HG03432 (cell line): ENCODE data around the gene PRKRIP1.
"Not testable (repeated sequence)": the region's sequence is repeated elsewhere in the genome, so short reads cannot be mapped to it uniquely, and the experiment has no call there.

Experiments
- ATAC-seq: cut with Tn5 transposase; IDR thresholded peaks from one replicate; pipeline ENCODE4 v1.9.1; 2021; ENCODE audit warnings: mild to moderate bottlenecking, moderate library complexity; ENCODE audit not compliant: unreplicated experiment

PRKRIP1 gene, protein sequence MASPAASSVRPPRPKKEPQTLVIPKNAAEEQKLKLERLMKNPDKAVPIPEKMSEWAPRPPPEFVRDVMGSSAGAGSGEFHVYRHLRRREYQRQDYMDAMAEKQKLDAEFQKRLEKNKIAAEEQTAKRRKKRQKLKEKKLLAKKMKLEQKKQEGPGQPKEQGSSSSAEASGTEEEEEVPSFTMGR

DNA sequence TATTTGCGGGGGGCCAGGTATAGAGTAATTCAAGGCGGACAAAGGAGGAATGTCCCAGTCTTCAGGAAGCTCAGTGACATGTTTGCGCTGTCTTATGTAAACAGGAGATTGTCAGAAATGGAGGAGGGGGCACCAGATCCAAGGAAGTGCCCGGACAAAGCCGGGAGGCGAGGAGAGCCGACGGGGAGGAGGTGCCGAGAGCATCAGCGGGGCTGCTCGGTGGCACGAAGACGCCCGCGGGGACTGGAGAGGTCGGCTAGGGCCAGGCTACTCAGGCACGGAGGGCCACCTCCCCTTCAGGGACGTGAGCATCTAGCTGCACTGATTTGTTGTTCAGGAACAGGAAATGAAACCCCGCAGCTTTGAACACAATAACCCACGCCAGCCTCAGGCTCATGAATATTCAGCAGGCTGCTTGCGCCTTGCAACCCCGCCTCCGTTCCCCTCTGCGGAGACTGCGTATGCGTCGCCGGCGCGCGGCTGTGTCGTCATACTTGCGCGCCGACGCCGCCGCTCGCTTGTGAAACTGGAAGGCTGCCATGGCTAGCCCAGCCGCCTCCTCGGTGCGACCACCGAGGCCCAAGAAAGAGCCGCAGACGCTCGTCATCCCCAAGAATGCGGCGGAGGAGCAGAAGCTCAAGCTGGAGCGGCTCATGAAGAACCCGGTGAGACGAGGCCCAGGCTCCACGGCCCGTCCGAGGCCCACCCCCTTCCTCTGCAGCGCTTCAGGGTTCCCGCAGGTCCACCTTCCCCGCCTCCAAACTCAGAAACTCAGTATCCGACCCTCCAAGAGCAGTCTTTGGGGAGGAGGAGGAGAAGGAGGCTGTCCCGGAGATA lies at the start of gene PRKRIP1:
Gene PRKRIP1, plus strand, starts transcription at position 491 of the 837 bp plus-strand sequence. Its CDS starts 49 bp downstream, at position 540.
- ATAC-seq: peak; percentile 95

DNA sequence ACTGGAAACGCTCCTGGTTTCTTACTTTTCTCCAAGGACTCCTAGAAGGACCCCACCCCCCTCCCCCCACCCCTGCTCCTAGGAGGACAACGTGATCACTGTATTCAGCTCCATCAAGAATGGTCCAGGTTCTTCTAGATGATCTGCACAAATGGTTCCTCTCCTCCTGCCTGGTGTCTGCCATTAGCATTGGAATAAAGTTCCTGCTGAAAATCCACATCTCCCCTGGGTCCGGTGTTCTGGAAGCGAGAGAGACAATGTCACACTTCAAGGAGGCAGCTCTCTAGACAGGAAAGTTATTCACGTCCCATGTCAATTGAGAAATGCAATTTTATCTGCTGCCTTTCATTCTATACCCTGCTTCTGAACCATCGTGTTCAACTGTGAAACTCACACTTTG lies 49.2 kb upstream of the PRKRIP1 start:
- ATAC-seq: not testable (repeated sequence)

DNA sequence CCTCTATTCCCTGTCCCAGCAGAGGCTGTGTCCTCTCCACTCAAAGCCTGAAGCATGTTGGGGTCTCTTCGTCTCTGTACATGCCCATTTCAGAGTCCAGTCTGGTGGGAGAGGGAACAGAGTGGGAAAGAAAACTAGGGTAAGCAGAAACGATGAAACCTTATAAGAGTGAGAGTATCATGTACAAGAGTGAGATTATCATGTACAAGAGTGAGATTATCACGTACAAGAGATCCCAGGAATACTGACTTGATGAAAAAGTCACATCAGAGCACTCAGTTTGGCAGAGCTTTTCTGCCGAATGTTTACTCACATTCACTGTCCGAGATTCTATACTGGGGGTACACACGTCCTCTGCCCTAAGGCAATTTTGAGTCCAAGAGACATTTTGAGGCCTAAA lies 39.8 kb upstream of the PRKRIP1 start, which contains the start of gene SPDYE6:
Gene SPDYE6, minus strand, starts transcription at position 101 of the 400 bp plus-strand sequence. CDS start 421 bp downstream, outside the sequence.
- ATAC-seq: not testable (repeated sequence)

DNA sequence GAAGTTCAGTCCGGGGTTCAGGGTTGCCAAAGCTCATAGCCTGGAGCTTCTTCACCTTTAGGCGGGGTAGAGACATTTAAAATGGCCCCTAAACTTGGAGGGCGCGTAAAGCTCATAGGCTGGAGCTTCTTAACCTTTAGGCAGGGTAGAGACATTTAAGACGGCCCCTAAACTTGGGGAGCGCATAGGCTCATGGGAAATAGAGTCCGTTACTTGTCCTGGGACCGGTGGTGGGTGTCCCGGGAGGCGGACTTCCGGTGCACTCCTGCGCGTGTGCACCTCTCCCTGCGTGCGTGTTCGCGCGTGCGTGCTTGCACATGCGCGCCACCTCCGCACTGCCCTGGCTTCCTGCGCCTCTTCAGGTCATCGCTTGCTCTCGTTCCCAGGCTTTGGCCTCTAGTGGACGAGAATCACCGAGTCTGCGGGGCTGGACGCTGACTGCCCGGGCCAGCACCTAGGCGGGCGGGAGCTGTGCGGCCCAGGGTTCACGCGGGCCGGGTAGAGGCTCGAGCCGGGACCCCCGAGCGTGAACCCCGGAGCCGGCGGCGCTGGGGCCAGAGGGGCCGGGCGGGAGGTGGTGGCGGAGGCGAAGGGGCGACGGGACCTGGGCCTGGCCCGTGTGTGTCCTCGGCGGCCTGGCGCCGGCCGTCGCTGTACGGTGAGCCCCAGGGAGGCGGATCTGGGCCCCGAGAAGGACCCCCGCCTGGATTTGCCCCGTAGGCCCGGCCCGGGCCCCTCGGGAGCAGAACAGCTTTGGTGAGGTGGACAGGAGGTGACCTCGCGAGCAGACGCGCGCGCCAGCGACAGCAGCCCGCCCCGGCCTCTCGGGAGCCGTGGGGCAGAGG lies 32.4 kb upstream of the PRKRIP1 start:
- peak; percentile 98 for ATAC-seq

DNA sequence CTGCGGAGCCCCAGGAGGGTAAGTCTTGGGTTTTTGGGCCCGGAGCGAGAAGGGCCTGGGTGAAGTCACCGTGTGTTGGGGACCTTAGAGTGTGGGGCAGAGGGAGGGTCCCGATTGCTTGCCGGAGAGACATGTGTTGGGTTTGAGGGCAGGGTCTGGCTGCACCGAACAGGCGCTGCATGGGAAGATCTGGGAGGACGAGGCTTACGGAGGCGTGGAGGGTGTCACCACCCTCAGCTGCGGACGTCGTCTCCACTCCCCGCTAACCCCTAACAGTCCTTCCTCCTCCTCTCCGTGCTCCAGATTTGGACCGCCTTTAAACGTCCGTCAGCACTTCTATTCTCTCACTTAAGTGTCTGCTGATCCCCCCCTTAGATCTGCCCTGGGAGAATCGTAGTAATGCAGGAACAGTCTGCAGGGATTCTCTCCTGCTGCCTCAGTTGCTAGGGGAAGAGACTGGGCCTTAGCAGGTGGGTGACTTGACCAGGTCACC lies 31.7 kb upstream of the PRKRIP1 start:
- not testable (repeated sequence) for ATAC-seq

DNA sequence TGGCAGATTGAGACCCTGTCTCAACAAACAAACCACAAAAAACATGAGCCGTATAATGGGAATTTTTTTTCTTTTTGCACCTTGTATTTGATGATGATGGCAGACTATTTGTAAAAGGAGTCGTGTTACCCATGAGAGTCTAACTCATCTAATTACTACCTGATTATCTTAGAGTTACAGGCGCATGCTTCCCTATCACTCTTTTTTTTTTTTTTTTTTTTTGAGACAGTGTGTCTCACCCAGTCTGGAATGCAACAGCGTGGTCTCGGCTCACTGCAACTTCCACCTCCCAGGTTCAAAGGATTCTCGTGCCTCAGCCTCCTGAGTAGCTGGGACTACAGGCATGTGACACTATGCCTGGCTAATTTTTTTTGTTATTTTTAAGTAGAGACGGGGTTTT lies 30.8 kb upstream of the PRKRIP1 start:
- ATAC-seq: not testable (repeated sequence)

DNA sequence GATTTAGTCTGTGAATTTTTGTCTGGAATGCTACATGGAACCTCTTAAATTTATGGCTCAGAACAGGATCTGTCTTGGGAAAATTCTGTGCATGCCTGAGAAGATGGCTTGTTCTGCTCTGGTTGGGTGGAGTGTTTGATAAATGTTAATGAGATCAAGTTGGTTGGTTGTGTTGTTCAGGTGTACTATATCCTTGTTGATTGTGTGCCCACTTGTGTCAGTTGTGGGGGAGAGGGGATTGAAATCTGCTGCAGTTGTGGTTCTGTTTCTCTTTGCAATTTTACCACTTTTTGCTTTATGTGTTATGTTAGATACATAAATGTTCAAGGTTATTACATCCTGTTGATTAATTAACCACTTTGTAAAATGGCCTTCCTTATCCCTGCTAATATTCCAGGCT lies 26.1 kb upstream of the PRKRIP1 start:
- ATAC-seq: not testable (repeated sequence)

DNA sequence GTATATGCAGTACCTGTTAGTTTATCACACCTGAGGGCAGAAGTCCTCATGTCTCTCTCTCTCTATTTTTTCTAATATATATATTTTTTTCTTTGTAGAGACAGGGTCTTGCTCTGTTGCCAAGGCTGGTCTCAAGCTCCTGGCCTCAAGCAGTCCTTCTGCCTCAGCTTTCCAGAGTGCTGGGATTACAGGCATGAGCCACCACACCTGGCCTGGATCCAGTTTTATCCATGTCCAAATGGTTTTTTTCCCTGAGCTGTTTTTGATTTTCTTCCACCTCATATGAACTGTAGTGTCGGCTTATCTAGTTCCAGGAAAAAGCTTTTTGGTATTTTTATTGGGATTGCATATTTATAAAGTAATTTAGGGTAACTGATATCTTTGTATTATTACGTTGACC lies 23.4 kb upstream of the PRKRIP1 start:
- ATAC-seq: not testable (repeated sequence)

DNA sequence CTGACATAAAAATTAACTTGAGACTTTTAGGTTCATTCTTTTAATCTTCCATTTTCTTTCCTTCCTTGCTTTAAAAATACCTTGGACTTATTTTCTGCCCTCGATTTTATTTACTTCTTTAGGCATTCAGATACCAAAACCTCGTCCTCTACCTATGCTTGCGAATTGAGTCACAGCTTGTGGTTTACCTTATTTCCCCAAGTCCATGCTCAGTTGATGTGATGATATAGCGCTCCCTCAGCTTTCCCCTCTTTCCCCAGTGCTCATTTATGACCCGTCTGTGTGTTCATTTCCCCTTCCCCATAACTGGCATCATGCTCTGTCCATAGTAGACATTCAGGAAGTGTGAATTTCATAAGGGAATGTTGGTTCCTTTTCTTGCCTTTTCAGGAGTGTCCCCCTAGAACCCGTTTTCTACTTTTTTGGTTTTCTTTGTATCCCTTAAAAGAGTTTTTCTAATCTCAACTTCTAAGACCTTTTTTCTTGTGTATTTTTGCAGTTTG lies 19.1 kb upstream of the PRKRIP1 start:
- ATAC-seq: no peak

DNA sequence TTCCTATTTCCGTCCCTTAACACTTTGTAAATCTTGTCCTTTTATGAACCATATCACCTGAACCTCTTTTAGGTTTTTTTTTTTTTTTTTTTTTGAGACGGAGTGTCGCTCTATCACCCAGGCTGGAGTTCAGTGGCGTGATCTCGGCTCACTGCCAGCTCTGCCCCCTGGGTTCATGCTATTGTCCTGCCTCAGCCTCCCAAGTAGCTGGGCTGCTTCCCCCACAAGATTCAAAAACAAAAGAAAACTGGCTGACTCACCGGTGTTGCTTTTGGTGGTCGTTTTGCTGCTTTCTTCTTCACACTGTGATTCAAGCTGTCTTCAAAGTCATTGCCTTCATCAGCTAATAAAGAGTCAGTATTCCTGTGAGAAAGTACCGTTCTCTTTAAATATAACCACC lies 15.3 kb upstream of the PRKRIP1 start:
- not testable (repeated sequence) for ATAC-seq

DNA sequence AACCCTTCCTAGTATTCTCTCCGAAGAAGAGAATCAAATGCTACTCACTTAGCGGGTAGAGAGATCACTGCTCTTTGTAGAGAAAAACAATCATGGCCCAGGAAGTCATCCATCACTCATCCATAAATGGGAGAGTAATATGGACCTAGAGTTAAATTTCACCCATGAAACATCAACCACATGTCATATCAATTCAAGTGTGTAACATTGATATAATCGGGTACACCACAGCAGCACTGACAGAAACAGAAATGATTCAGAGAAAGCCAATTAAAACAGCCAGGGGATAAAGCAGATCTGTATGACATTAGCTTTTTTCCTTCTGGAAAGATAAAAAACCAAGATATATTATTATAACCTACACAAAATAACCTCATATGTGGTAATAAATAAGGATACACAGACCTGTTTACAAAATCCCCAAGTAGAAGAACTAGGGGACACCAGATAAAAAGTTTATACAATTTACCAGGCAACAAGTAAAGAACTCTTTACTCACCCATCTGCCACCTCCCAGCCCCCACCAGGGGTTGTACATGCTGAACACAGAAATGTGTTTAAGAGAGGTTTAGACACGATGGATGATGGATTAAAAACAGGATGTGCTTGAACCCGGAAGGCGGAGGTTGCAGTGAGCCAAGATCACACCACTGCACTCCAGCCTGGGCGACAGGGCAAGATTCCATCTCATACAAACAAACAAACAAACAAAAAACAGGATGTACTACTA lies 14.3 kb upstream of the PRKRIP1 start:
- not testable (repeated sequence) for ATAC-seq

DNA sequence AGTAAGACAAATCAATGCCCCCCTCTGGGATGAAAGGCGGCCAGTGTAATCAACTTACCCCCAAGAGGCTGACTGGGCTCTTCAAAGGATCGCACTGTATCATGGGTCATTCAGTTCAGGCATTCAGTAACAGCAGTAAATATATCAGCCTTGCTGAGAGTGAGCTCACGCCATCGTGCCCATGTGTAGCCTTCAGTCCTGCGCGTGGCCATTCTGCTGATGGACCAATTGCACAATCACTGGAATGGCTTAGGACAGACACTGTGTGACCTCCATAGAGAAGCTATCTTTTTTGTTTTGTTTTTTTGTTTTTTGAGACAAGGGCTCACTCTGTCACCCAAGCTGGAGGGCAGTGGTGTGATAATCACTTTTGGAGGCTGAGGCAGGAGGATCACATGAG lies 9.1 kb upstream of the PRKRIP1 start:
- ATAC-seq: no peak

DNA sequence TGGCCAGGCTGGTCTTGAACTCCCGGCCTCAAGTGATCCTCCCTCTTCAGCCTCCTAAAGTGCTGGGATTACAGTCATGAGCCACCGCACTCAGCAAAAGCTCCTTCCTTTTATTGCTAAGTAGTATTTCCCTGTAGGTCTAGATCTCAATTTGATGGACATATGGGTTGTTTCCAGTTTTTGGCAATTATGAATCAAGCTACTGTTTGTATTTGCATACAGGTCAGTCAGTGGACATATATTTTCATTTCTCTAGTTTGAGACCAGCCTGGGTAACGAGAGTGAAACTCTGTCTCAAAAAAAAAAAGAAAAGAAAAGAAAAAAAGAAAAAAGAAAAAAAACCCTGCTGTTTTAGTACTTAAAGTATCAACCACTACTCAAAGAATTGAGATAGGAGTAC lies 6.4 kb upstream of the PRKRIP1 start:
- no peak for ATAC-seq

DNA sequence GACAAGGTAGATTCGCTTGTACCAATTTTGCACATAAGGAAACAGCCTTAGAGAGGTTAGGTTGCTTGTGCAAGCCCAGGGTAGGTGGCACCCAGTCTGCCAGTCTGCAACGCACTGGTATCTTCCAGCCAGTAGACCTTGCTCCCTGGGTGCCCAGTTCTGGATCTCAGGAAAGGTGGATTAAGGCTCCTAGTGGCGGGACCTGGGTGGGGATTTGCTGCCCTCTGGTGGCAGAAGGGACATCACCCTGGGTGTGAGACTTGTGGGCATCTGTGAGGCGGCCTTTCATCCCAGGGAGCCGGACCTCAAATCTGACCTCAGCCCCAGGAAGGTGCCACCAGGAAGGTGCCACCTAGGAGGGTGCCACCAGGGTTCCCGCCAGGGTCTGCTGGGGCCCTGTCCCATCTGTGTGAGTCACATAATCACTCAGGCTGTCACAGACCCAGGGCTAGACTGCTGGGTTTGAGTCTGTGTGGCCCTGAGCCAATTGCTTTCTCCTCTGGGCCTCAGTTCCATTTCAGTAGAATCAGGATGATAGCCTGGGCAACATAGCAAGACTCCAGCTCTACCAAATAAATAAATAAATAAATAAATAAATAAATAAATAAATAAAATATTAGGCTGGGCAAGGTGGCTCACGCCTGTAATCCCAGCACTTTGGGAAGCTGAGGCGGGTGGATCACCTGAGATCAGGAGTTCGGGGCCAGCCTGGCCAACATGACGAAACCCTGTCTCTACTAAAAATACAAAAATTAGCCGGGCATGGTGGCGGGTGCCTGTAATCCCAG lies 5.3 kb upstream of the PRKRIP1 start:
- no peak for ATAC-seq

DNA sequence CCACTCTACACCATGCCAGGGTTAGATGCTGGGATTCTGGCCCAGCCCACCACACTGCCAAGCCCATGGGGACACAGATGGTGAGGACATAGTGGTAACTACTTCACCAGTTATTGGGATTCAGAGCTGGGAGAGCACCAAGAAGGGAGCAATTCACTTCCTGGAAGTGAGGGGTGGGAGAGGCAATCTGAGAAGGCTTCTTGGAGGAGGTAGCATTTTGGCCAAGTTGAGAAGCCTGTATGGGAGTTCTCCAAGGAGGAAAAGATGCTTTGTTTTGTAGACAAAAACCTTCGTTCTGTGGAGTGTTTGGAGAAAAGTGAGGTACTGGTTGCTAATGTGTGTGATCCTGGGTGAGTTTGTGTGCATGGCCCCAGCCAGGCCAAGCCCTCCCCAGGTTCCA lies 3.8 kb upstream of the PRKRIP1 start:
- no peak for ATAC-seq

DNA sequence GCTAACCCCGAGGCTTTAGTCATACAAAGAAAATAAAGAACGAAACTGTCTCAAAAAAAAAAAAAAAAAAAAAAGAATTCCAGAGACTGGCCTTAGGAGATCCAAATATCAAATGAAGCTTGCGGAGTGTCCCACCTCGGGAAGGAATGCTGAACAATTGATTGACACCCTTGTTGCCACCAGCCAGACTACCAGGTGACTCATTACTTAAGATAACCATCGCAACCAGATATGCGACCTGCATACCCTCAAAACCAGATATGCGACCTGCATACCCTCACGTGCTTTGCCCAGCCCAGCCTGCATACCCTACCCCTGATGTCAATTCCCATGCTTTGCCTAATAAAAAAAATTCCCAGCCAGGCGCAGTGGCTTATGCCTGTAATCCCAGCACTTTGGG lies 2.7 kb upstream of the PRKRIP1 start:
- no peak for ATAC-seq

DNA sequence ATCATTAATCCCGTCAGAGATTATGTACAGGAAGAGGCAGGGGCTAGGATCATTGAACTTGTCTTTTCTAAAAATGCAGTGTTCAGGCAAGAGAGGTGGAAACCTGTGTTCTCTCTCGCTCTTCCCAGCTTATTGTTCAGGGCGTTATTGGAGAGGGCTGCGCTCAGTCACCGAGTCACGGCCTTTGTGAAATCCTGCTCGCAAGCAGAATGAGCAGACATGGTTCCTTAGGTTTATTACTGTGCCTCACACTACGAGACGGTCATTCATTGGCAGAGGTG lies 631 bp upstream of the PRKRIP1 start:
- ATAC-seq: no peak

DNA sequence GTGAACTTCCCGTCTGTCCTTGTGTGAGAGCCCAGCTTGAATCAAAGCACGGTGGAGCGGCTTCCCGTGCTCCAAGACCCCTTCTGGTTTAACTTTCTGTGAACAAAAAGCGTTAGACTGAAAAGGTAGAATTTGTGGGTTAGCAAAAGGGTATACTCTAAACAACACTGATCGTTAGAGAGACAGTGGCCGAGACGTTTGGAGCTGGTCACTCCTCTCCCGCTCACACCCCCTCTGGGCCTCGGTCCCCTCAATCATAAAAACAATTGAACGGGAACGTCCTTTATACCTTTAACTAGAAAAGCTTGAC lies 502 bp downstream of the PRKRIP1 start:
- ATAC-seq: no peak

DNA sequence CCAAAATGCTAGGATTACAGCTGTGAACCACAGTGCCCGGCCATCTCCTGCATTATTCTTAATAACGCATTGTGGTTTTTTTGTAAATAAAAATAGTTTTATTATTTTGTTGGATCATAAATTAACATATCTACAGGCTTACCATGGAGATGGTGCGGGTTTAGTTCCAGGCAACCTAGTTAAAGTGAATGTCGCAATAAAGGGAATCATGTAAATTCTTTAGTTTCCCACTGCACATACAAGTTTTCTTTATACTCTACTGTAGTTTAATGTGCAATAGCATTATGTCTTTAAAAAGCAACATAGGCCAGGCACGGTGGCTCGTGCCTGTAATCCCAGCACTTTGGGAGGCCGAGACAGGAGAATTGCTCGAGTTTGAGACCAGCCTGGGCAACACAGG lies 2.4 kb downstream of the PRKRIP1 start:
- no peak for ATAC-seq

DNA sequence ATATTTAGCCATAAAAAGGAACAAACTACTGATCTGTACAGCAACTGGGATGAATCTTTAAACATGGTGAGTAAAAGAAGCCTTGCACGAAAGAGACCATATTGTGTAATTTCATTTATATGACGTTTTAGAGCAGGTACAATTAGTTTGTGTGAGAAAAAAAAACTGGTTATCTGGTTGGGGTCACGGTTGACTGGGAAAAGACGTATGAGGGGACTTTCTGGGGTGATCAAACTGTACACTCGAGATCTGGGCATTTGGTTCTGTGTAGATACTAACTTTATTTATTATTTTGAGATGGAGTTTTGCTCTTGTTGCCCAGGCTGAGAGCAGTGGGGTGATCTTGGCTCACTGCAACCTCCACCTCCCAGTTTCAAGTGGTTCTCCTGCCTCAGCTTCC lies 4.2 kb downstream of the PRKRIP1 start:
- no peak for ATAC-seq
